ENCODE results near the gene FAXDC2.

FAXDC2 gene

DNA sequence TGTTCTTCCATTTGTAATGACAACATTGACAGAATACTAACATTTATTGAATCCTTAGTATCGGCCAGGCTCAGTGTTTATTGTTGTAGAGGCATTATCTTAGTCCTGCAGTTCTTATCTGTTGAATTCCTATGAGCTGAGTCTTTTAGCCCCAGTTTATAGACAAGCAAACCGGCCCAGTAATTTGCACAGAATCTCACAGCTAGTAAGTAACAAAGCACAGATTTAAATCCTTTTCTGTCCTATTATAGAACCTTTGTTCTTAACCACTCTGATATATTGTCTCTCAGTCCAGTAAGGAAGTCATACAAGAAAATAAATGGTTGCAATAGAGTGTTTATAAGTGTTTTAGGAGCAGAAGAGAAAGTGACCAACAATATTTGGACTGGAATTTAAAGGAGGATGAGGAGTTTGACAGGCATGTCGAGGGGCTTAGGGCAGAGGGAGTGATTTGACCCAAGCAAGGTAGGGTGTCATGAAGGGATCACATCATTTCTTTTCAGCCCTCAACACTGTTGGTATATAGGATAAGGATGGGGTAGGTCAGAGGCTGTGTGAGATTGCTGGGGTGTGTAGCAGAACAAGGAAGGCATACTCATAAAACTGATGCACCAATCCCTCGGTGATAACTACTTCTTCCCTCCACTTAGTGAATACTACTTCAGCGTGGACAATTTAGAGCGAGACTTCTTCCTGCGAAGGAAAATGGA, 55.7 kb downstream of the FAXDC2 start:
- DNase-seq (ENCODE audit: low spot score), result no peak

DNA sequence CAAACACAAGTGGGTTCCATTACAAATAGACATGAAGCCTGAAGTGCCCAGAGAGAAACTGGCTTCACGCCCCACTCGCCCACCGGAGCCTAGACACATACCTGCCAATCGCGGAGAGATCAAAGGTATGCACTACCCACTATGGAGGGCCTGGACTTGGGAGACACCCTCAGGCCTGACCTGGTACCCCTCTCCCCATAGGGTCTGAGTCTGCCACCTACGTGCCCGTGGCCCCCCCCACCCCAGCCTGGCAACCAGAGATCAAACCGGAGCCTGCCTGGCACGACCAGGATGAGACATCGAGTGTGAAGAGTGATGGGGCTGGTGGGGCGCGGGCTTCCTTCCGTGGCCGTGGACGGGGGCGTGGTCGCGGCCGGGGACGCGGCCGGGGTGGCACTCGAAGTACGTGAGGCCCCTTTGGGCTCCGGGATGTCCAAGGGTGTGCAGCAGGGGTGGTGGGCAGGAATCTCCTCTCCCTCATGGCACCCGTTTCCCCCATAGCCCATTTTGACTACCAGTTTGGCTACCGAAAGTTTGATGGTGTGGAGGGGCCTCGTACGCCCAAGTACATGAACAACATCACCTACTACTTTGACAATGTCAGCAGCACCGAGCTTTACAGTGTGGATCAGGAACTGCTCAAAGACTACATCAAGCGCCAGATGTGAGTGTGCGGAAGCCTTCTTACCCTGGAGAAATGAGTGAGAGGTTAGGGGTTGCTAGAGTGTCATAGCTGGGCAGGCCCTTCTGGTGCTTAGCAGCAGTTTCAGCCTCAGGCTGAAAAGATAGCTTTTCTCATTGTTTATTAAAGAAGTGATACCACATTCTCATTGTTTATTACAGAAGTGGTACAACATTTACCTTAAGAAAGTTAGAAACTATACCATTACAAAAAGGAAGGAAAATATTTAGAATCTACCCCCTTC, 56.5 kb downstream of the FAXDC2 start:
- no peak for DNase-seq (ENCODE audit: low spot score)

DNA sequence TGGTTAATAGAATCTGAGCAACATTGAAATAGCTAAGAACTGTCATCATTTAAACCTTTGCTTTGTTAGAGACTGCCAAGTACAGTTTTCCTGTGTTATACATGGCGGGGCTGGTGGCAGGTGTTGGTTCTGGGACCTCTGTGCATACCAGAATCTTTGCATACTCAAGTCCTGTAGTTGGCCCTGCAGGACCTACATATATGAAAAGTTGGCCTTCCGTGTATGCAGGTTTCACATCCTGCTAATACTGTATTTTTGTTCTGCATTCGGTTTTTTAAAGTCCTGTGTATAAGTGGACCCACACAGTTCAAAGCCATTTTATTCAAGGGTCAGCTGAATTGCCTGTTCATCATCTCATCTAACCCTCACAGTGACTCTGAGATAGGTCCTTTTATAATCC, 58.9 kb downstream of the FAXDC2 start:
- DNase-seq (ENCODE audit: low spot score), result no peak

- DNase-seq (ENCODE audit: low spot score), result no peak
Observed at GRCh38 chr5:154788212-154788611, 62.2 kb downstream of the FAXDC2 start.

- DNase-seq (ENCODE audit: low spot score), result no peak
Observed at GRCh38 chr5:154786414-154786813, 64.0 kb downstream of the FAXDC2 start.

DNA sequence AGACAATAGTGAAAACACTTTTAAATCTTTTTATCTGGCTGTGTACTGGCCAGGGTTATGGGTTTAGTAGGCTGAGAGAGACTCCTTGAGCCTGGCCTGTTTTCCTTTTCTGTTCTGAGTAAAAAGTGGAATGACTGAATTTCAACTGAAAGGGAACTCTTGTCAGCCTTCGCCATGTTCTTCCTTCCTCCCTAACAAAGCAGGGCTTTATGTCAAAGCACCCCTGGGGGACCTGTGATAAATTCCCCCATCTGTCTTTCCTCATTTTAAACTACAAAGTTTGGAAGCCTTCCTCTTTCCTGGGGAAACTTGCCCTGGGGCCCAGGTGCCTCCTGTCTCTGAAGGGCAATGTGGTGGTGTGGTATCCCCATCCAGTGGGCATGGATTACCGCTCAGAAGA, 65.5 kb downstream of the FAXDC2 start:
- no peak for DNase-seq (ENCODE audit: low spot score)

DNA sequence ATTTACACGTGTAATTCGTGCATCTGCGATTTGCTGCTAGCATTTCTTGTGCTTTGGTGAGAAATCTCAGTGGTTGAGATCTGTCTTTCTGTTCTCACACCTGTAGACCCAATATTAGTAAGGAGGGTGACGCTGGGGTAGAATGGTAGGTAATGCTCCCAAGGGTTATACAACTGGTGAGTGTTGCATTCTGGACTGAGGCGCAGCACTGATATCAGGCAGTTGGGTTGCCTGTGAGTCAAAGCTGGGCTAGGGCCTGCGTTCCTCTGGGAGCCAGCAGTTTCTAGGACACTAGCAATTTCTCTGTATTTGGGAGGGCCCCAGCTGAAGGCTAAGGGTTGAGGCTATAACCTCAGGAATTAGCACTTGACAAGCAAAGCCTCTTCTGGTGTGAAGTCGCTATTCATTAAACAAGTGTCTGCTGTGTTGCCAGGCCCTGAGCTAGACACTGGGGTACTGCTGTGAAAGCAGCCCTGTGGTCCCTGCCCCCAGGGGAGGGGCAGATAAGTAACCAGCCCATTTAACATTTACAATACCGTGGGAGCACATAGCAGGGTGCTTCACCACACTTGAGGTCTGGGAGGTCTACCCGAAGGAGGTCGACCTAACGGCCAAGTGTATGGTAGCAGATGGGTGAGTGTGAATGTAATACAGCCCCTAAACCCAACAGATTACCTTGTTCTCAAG, 66.5 kb downstream of the FAXDC2 start:
- DNase-seq (ENCODE audit: low spot score), result no peak

- no peak for DNase-seq (ENCODE audit: low spot score)
Observed at GRCh38 chr5:154782812-154783592, 67.4 kb downstream of the FAXDC2 start.

- no peak for DNase-seq (ENCODE audit: low spot score)
Observed at GRCh38 chr5:154782326-154782725, 68.1 kb downstream of the FAXDC2 start.

DNA sequence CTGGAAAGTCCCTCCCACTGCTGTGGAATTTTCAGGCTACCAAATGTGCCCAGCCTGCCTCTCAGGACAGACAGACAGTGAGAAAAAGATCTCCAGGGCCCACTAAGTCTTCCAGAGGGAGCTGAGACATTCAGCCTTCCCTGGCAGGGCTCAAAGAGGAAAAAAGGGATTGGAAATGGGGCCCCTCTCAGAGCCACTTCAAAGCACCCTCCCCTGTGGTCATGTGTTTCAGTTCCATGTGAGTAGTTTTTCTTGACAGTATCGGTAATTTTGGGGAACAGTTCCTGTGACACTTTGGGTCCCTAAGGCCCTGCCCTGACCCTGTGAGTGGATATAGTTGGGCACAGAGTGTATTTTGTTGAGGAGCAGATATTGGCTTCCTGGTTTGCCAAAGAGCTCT, 70.3 kb downstream of the FAXDC2 start:
- no peak for DNase-seq (ENCODE audit: low spot score)

DNA sequence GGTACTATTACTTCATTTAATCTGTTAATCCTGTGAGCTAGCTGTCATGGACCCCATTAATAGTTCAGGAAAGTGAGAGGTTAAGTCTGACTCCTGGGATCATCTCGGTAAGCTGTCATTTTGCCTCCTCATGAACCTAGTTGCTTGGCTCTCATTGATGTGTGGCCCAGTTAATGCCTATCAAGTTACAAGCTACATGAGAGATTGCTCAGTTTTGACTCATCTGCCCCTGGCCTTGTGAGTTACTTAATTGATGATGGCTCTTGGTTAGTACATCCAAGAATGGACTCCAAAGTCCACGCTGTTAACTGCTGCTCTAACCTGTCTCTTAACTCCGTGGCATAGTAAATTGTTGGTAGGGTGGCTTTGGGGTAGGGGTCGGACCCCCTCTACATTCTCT, 71.3 kb downstream of the FAXDC2 start:
- DNase-seq (ENCODE audit: low spot score), result no peak

DNA sequence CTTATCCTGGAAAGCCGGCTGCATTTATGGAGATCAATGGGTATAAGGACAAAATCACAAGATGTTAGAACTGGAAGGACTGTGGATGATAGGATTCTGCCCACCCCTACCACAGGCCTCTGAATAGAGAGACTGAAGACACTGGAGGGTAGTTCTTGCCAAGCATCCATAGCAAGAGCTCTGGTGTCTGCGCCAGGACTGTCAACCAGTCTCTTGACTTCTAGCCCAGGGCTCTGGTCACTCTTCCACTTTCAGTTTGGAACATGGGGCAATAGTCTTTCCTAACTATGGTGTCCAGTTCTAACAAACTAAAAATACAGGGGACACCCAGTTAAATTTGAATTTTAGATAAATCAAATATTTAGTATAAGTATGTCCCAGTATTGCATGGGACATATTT, 71.9 kb downstream of the FAXDC2 start:
- peak; percentile 40 for DNase-seq (ENCODE audit: low spot score)

DNA sequence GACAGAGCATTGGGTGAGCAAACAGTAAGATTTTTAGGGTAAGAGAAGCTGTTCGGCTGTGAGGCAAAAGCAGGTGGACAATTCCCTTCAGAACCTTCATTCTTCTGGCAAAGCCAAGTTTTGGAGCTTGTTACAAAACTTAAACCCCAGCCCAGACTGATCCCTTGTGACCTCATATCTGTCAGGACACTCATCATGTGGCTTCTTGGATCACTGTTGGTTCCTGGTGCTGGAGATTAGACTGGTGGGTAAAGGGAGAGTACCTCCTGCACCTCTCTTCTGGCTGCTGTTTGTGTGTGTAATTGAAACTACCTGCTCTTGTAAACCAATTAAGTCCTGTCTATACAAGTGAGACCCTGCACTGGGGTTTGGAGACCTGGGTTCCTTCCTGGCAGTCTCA, 74.2 kb downstream of the FAXDC2 start:
- no peak for DNase-seq (ENCODE audit: low spot score)

GRCh38 chr5:154773326-154773725, 77.1 kb downstream of the FAXDC2 start:
- no peak for DNase-seq (ENCODE audit: low spot score)

DNA sequence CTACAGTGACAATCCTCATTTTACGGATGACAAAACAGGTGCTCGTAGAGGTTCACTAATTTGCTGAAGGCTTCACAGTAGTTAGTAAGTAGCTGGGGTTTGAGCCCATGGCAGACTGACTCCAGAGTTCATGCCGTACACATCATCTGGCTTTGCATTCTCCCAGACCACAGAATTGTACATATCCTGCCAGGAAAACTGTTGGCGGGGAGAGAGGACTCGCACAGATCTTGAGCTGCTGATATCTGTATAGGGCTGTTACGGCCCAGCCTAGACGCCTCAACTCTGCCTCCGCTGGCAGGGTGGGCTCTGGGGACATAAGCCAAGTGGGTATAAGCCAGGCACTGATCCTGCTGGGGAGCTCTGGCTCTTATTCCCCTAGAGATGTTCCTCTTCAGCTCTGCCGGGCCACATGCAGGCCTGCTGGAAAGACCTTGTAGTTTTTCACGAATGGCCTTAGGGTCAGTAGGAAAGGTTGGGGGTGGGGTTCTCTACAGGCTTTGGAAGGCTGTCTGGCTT, 79.0 kb downstream of the FAXDC2 start:
- peak; percentile 31 for DNase-seq (ENCODE audit: low spot score)

GRCh38 chr5:154770111-154770510, 80.3 kb downstream of the FAXDC2 start:
- DNase-seq (ENCODE audit: low spot score), result no peak
